ENCODE data around the gene ELP4. TPM values are rescaled to one million over a fixed set of nuclear protein-coding genes. Genes with fewer than 3 reads are reported as not detected.

Gene ELP4
- total RNA-seq, 2 donors from 2014 or later = 16.9 TPM

DNA sequence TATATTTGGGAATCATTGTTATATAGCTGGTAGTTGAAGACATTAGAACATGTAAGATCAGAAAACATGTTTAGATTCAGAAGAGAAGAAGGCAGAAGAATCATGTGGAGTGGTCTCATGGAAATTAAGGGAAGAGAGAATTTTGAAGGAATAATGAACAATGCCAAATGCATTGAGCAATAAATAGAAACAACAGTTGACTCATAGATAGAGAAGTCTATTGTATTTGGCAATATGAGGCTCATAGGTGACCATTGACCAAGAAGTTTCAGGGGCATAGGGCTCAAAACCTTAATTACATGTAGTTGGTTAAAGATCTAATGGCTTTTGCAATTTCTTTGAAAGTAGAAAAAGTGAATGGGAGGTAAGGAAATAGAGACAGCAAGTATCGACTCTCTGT is 177.7 kb downstream of the ELP4 start:
- Histone ChIP-seq H3K27me3 (replicated peaks; ENCODE audit: insufficient read depth) (no peaks in the 10 kb centered on the region), H3K4me3 (no peak overlapping the region), H3K4me1 (ENCODE audit: control insufficient read depth in 1 of 2, low read depth in 2 of 2) (peaks cover 4 to 15% of the 10 kb centered on the region in 2 donors), H3K9me3 (no peaks in the 10 kb centered on the region), H3K27ac (no peak overlapping the region), H3K36me3 (no peaks in the 10 kb centered on the region)
- ATAC-seq (ENCODE audit: insufficient number of reproducible peaks, low FRiP score, low read depth) (no peak), DNase-seq (ENCODE audit: low spot score) (no peak)
- TF ChIP-seq, protein P1, sequence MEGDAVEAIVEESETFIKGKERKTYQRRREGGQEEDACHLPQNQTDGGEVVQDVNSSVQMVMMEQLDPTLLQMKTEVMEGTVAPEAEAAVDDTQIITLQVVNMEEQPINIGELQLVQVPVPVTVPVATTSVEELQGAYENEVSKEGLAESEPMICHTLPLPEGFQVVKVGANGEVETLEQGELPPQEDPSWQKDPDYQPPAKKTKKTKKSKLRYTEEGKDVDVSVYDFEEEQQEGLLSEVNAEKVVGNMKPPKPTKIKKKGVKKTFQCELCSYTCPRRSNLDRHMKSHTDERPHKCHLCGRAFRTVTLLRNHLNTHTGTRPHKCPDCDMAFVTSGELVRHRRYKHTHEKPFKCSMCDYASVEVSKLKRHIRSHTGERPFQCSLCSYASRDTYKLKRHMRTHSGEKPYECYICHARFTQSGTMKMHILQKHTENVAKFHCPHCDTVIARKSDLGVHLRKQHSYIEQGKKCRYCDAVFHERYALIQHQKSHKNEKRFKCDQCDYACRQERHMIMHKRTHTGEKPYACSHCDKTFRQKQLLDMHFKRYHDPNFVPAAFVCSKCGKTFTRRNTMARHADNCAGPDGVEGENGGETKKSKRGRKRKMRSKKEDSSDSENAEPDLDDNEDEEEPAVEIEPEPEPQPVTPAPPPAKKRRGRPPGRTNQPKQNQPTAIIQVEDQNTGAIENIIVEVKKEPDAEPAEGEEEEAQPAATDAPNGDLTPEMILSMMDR (IDR thresholded peaks at IDR 0.05) = no peak

DNA sequence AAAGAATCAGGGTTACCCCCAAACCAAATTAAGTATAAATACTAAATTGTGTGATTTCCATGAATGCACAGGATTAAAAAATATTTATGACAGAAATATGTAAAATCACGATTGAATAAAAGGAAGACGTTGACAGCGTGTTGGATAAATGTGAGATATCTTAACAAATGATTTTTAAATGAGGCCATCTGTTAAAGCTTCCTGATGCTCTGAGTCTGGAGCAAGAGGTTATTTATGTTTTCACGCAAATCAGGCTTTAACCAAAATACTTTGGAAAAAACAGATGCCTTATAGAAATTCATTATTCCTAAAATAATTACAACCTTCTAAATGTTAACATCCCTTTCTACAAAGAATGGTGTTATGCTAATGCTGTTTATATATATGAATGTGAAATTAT is 178.3 kb downstream of the ELP4 start:
- Histone ChIP-seq H3K36me3 (no peaks in the 10 kb centered on the region), H3K27me3 (replicated peaks; ENCODE audit: insufficient read depth) (no peaks in the 10 kb centered on the region), H3K4me3 (no peak overlapping the region), H3K4me1 (ENCODE audit: control insufficient read depth in 1 of 2, low read depth in 2 of 2) (peaks cover 4 to 15% of the 10 kb centered on the region in 2 donors), H3K27ac (no peak overlapping the region), H3K9me3 (no peaks in the 10 kb centered on the region)
- ATAC-seq (ENCODE audit: insufficient number of reproducible peaks, low FRiP score, low read depth) (no peak), DNase-seq (ENCODE audit: low spot score) (no peak)
- TF ChIP-seq, protein P1 (IDR thresholded peaks at IDR 0.05) = no peak

DNA sequence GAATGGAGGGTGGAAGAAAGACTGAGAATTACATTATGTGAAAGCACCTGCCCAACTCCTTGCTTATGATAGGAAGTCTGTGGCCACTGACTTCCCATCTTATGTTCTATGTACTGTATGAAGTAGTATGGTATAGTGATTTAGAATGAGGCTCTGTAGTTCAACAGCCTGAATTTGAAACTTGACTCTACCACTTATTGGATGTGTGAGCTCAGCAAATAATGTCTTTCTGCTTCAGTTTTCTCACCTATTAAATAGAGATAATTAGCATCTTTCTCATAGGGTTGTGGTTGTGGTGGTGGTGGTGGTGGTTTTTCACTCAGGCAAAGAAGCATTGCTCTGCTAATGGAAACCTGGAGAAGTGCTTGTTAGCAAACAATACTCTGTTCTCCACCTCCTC is 180.0 kb downstream of the ELP4 start:
- no peak for ATAC-seq (ENCODE audit: insufficient number of reproducible peaks, low FRiP score, low read depth)
- Histone ChIP-seq H3K4me3 (no peak overlapping the region), H3K27me3 (replicated peaks; ENCODE audit: insufficient read depth) (no peaks in the 10 kb centered on the region), H3K27ac (no peak overlapping the region), H3K36me3 (no peaks in the 10 kb centered on the region), H3K4me1 (ENCODE audit: control insufficient read depth in 1 of 2, low read depth in 2 of 2) (peaks cover 4 to 15% of the 10 kb centered on the region in 2 donors), H3K9me3 (no peaks in the 10 kb centered on the region)
- TF ChIP-seq, protein P1 (IDR thresholded peaks at IDR 0.05) = no peak
- DNase-seq (ENCODE audit: low spot score) = no peak

DNA sequence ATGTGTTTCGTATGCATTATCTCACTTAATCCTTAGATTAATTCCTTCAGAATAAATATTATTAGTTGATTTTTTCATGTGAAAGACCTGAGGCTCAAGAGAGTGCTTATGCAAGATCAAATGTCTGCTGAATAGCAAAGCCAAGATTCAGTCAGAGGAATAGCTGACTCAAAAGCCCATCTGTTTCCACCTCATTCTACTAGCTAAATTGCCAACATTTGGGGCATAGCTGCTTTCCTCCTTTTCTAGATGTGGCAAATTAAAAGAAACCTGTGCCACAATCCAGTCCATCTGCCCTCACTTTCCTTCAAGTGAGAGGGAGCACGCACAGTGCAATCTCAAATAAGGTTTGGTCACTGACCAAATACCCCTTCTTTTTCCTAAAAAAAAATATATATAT is 180.5 kb downstream of the ELP4 start:
- DNase-seq (ENCODE audit: low spot score) (no peak), ATAC-seq (ENCODE audit: insufficient number of reproducible peaks, low FRiP score, low read depth) (no peak)
- H3K9me3 ChIP-seq = no peaks in the 10 kb centered on the region
- TF ChIP-seq, protein P1 (IDR thresholded peaks at IDR 0.05) = no peak
- H3K27me3 ChIP-seq (replicated peaks; ENCODE audit: insufficient read depth) = no peaks in the 10 kb centered on the region
- peaks cover 4 to 15% of the 10 kb centered on the region in 2 donors for H3K4me1 ChIP-seq (ENCODE audit: control insufficient read depth in 1 of 2, low read depth in 2 of 2)
- no peak overlapping the region for H3K27ac ChIP-seq
- no peaks in the 10 kb centered on the region for H3K36me3 ChIP-seq
- no peak overlapping the region for H3K4me3 ChIP-seq

DNA sequence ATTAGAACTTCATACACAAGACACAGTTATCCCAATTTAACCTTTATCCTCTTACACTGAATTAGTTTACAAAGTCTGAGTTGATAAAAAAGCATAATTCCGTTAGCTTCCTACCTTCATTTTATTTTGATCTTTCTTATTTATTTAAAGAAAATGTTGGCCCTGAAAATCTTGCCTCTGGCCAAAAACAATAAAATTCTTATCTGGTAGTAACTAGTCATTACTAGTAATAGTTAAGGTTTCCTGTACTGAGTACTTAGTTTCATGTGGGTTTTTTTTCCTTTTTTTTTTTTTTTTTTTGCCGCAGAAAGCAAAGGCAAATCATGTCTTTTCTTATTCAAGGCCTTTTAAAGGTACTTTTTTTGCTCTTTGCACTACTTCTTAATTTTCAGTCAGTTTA is 180.9 kb downstream of the ELP4 start:
- ATAC-seq (ENCODE audit: insufficient number of reproducible peaks, low FRiP score, low read depth) (no peak), DNase-seq (ENCODE audit: low spot score) (no peak)
- Histone ChIP-seq H3K36me3 (no peaks in the 10 kb centered on the region), H3K9me3 (no peaks in the 10 kb centered on the region), H3K27me3 (replicated peaks; ENCODE audit: insufficient read depth) (no peaks in the 10 kb centered on the region), H3K4me1 (ENCODE audit: control insufficient read depth in 1 of 2, low read depth in 2 of 2) (peaks cover 4 to 15% of the 10 kb centered on the region in 2 donors), H3K27ac (no peak overlapping the region), H3K4me3 (no peak overlapping the region)
- TF ChIP-seq, protein P1 (IDR thresholded peaks at IDR 0.05) = no peak

All from thoracic aorta (tissue), 2 donors.